Measurements from ENCODE around the gene FANCF. TPM values are rescaled to one million over a fixed set of nuclear protein-coding genes. Genes with fewer than 3 reads are reported as not detected.

FANCF gene
- total and polyA plus RNA-seq, 2 donors (not counting 1 experiment from before 2014, with no cell fraction given), result 4.3 to 26.6 TPM

GRCh38 chr11:22666688-22667439, 41.2 kb upstream of the FANCF start:
- CTCF ChIA-PET, result no interaction called here
- Histone ChIP-seq H3K9me3 (ENCODE audit: control extremely low read depth in 1 of 3, control insufficient read depth in 2 of 3, insufficient read depth in 1 of 3, low read length in 2 of 3) (no peaks in the 10 kb centered on the region), H3K4me3 (ENCODE audit: control extremely low read depth in 1 of 5, extremely low read depth in 1 of 5, insufficient read depth in 1 of 5, low read depth in 2 of 5, low read length in 4 of 5) (no peak overlapping the region), H3K27ac (ENCODE audit: low read length in 2 of 2) (no peak overlapping the region), H3K4me1 (ENCODE audit: control insufficient read depth in 2 of 2, insufficient read depth in 2 of 2, low read length in 2 of 2) (peaks cover 0 to 8% of the 10 kb centered on the region in 2 donors), H4K20me1 (ENCODE audit: control insufficient read depth, insufficient read depth, low read length, poor library complexity, severe bottlenecking) (no peaks in the 10 kb centered on the region), H2AFZ (ENCODE audit: insufficient read depth, low read depth, low read length, poor library complexity, severe bottlenecking) (no peak overlapping the region), H3K4me2 (replicated peaks; ENCODE audit: low read depth, low read length, poor library complexity, severe bottlenecking) (peak overlapping the region; percentile 40), H3K27me3 (replicated peaks in 1 of 4; ENCODE audit: control extremely low read depth in 1 of 4, control insufficient read depth in 3 of 4, insufficient read depth in 4 of 4, low read length in 3 of 4) (peaks cover 0 to 38% (median 9%) of the 10 kb centered on the region in 4 experiments), H3K79me2 (ENCODE audit: control insufficient read depth, insufficient read depth, low read length) (no peaks in the 10 kb centered on the region), H3K36me3 (replicated peaks in 1 of 2; ENCODE audit: control extremely low read depth in 1 of 2, control insufficient read depth in 1 of 2, extremely low read depth in 1 of 2, insufficient read depth in 2 of 2, low read length in 1 of 2) (no peaks in the 10 kb centered on the region), H3K9ac (ENCODE audit: low read length) (no peak overlapping the region)
- Mint-ChIP-seq H3K4me1 (peaks cover 7% of the 10 kb centered on the region), H3K27me3 (peaks cover 46% of the 10 kb centered on the region), H3K9me3 (ENCODE audit: insufficient read depth) (no peaks in the 10 kb centered on the region), H3K27ac (no peak overlapping the region), H3K4me3 (no peak overlapping the region)
- no peak for DNase-seq
- no peak for TF ChIP-seq EZH2 (IDR thresholded peaks at IDR 0.05; ENCODE audit: borderline replicate concordance, insufficient read depth, low read depth, low read length, poor library complexity, severe bottlenecking)
- TF ChIP-seq, protein P1, sequence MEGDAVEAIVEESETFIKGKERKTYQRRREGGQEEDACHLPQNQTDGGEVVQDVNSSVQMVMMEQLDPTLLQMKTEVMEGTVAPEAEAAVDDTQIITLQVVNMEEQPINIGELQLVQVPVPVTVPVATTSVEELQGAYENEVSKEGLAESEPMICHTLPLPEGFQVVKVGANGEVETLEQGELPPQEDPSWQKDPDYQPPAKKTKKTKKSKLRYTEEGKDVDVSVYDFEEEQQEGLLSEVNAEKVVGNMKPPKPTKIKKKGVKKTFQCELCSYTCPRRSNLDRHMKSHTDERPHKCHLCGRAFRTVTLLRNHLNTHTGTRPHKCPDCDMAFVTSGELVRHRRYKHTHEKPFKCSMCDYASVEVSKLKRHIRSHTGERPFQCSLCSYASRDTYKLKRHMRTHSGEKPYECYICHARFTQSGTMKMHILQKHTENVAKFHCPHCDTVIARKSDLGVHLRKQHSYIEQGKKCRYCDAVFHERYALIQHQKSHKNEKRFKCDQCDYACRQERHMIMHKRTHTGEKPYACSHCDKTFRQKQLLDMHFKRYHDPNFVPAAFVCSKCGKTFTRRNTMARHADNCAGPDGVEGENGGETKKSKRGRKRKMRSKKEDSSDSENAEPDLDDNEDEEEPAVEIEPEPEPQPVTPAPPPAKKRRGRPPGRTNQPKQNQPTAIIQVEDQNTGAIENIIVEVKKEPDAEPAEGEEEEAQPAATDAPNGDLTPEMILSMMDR (IDR thresholded peaks at IDR 0.05), result no peak
- intact Hi-C loops (cut with micrococcal nuclease), result no loop called here
- POLR2A ChIA-PET, result no interaction called here
- WGBS (ENCODE audit: insufficient coverage), result 9% methylated on average over 34 of the region's 40 CpGs
- no peak for ATAC-seq (ENCODE audit: low read depth)

- Histone ChIP-seq H3K79me2 (ENCODE audit: control insufficient read depth, insufficient read depth, low read length) (no peaks in the 10 kb centered on the region), H3K9ac (ENCODE audit: low read length) (no peak within 1 kb of the TSS), H3K27ac (ENCODE audit: low read length in 2 of 2) (no peak within 1 kb of the TSS), H3K4me2 (replicated peaks; ENCODE audit: low read depth, low read length, poor library complexity, severe bottlenecking) (peak within 1 kb of the TSS; percentile 40), H3K4me1 (ENCODE audit: control insufficient read depth in 2 of 2, insufficient read depth in 2 of 2, low read length in 2 of 2) (peaks cover 0 to 8% of the 10 kb centered on the region in 2 donors), H4K20me1 (ENCODE audit: control insufficient read depth, insufficient read depth, low read length, poor library complexity, severe bottlenecking) (no peaks in the 10 kb centered on the region), H3K27me3 (replicated peaks in 1 of 4; ENCODE audit: control extremely low read depth in 1 of 4, control insufficient read depth in 3 of 4, insufficient read depth in 4 of 4, low read length in 3 of 4) (peaks cover 0 to 38% (median 9%) of the 10 kb centered on the region in 4 experiments), H3K36me3 (replicated peaks in 1 of 2; ENCODE audit: control extremely low read depth in 1 of 2, control insufficient read depth in 1 of 2, extremely low read depth in 1 of 2, insufficient read depth in 2 of 2, low read length in 1 of 2) (no peaks in the 10 kb centered on the region), H3K9me3 (ENCODE audit: control extremely low read depth in 1 of 3, control insufficient read depth in 2 of 3, insufficient read depth in 1 of 3, low read length in 2 of 3) (no peaks in the 10 kb centered on the region), H2AFZ (ENCODE audit: insufficient read depth, low read depth, low read length, poor library complexity, severe bottlenecking) (no peak within 1 kb of the TSS), H3K4me3 (ENCODE audit: control extremely low read depth in 1 of 5, extremely low read depth in 1 of 5, insufficient read depth in 1 of 5, low read depth in 2 of 5, low read length in 4 of 5) (no peak within 1 kb of the TSS)
- Mint-ChIP-seq H3K4me3 (no peak within 1 kb of the TSS), H3K27ac (no peak within 1 kb of the TSS), H3K27me3 (peaks cover 46% of the 10 kb centered on the region), H3K9me3 (ENCODE audit: insufficient read depth) (no peaks in the 10 kb centered on the region), H3K4me1 (peaks cover 7% of the 10 kb centered on the region)
- 0% methylated on average over 6 of the region's 8 CpGs for WGBS (ENCODE audit: insufficient coverage)
- ChIA-PET POLR2A (no interaction called here), CTCF (no interaction called here)
- ATAC-seq (ENCODE audit: low read depth) (no peak), DNase-seq (no peak)
- TF ChIP-seq, protein P1 (IDR thresholded peaks at IDR 0.05), result no peak
- no peak for TF ChIP-seq EZH2 (IDR thresholded peaks at IDR 0.05; ENCODE audit: borderline replicate concordance, insufficient read depth, low read depth, low read length, poor library complexity, severe bottlenecking)
- intact Hi-C loops (cut with micrococcal nuclease), result no loop called here
Measured at GRCh38 chr11:22666325-22666687, 40.7 kb upstream of the FANCF start, which contains the start of gene GAS2. TSS of gene GAS2 (plus strand) at chr11:22666611. CDS start at chr11:22674870, 8,259 bp downstream.

All from B cell (primary cell).